GM08714 (cell line): ENCODE results near the gene FRMPD3.

Source experiments
- H3K4me3 ChIP-seq: fragments of 200-500 bp; sonication (Bioruptor generic); 2 replicates; pipeline ENCODE4 v1.5.1; 2014; ENCODE audit warnings: mild to moderate bottlenecking, low read length, inconsistent platforms
- ZNF274 ChIP-seq: IDR thresholded peaks from 2 replicates; pipeline ENCODE4 v1.6.1; 2012; ENCODE audit warnings: mild to moderate bottlenecking, low read depth, low read length

The FRMPD3 gene

GRCh38 chrX:107448998-107449835 lies at the start of gene FRMPD3:
FRMPD3 (plus strand) TSS chrX:107449652; CDS start chrX:107526589, 76,937 bp downstream.
- H3K4me3 ChIP-seq: no peak within 1 kb of the TSS
- TF ChIP-seq ZNF274: no peak

GRCh38 chrX:107420571-107420970 lies 28.9 kb upstream of the FRMPD3 start:
- H3K4me3 ChIP-seq: no peak overlapping the region
- no peak for TF ChIP-seq ZNF274

GRCh38 chrX:107421337-107421861 lies 28.1 kb upstream of the FRMPD3 start:
- no peak for TF ChIP-seq ZNF274
- no peak overlapping the region for H3K4me3 ChIP-seq

- TF ChIP-seq ZNF274: no peak
- H3K4me3 ChIP-seq: no peak overlapping the region
These were observed 20.4 kb upstream of the FRMPD3 start for GRCh38 chrX:107429090-107429489.

- TF ChIP-seq ZNF274: no peak
- no peak overlapping the region for H3K4me3 ChIP-seq
These were observed 9.3 kb upstream of the FRMPD3 start for GRCh38 chrX:107440187-107440586.

- no peak for TF ChIP-seq ZNF274
- no peak overlapping the region for H3K4me3 ChIP-seq
These were observed 8.8 kb upstream of the FRMPD3 start for GRCh38 chrX:107440692-107441091.

- no peak for TF ChIP-seq ZNF274
- H3K4me3 ChIP-seq: no peak overlapping the region
These were observed 6.4 kb upstream of the FRMPD3 start for GRCh38 chrX:107442914-107443527.

- TF ChIP-seq ZNF274: no peak
- H3K4me3 ChIP-seq: no peak overlapping the region
These were observed 4.3 kb upstream of the FRMPD3 start for GRCh38 chrX:107445146-107445545.

GRCh38 chrX:107445631-107446030 lies 3.8 kb upstream of the FRMPD3 start:
- no peak for TF ChIP-seq ZNF274

GRCh38 chrX:107447642-107448041 lies 1.8 kb upstream of the FRMPD3 start:
- H3K4me3 ChIP-seq: no peak overlapping the region

More at GRCh38 chrX:107445631-107446030, 3.8 kb upstream of the FRMPD3 start:
- H3K4me3 ChIP-seq: no peak overlapping the region

GRCh38 chrX:107448625-107448997 lies 841 bp upstream of the FRMPD3 start:
- TF ChIP-seq ZNF274: no peak
- H3K4me3 ChIP-seq: no peak overlapping the region

More at GRCh38 chrX:107447642-107448041, 1.8 kb upstream of the FRMPD3 start:
- TF ChIP-seq ZNF274: no peak

- no peak for TF ChIP-seq ZNF274
- H3K4me3 ChIP-seq: no peak overlapping the region
These were observed 1.5 kb downstream of the FRMPD3 start for GRCh38 chrX:107450823-107451509.

GRCh38 chrX:107451731-107452130 lies 2.3 kb downstream of the FRMPD3 start:
- H3K4me3 ChIP-seq: no peak overlapping the region
- no peak for TF ChIP-seq ZNF274

- TF ChIP-seq ZNF274: no peak
- H3K4me3 ChIP-seq: no peak overlapping the region
These were observed 3.1 kb downstream of the FRMPD3 start for GRCh38 chrX:107452581-107452980.
